HepG2 (cell line): ENCODE results near the gene PSMB10. TPM values are rescaled to one million over a fixed set of nuclear protein-coding genes. Genes with fewer than 3 reads are reported as not detected.

Experiments used
- ATRX ChIP-seq: sonication (generic); formaldehyde crosslinking; IDR thresholded peaks from 2 replicates; pipeline ENCODE4 v1.4.0; 2020; ENCODE audit warnings: missing genetic modification reagents, borderline replicate concordance
- EED ChIP-seq: sonication (generic); formaldehyde crosslinking; IDR thresholded peaks from 2 replicates; pipeline ENCODE4 v1.5.0; 2020; ENCODE audit warnings: mild to moderate bottlenecking, missing genetic modification reagents
- HMG20A ChIP-seq: IDR thresholded peaks from 2 replicates; pipeline ENCODE4 v1.6.1; 2016; ENCODE audit warnings: borderline replicate concordance
- HNRNPL ChIP-seq: fragments of 200-400 bp; formaldehyde crosslinking; IDR thresholded peaks from 2 replicates; pipeline ENCODE4 v1.6.1; 2017; ENCODE audit warnings: mild to moderate bottlenecking, low read depth, low read length
- IRX3 ChIP-seq: sonication (generic); formaldehyde crosslinking; IDR thresholded peaks from 2 replicates; pipeline ENCODE4 v1.8.1; 2023; ENCODE audit warnings: mild to moderate bottlenecking, low read depth, missing genetic modification reagents, borderline replicate concordance
- JDP2 ChIP-seq: sonication (generic); formaldehyde crosslinking; IDR thresholded peaks from 2 replicates; pipeline ENCODE4 v1.8.1; 2022; ENCODE audit warnings: missing genetic modification reagents, borderline replicate concordance
- KAT8 ChIP-seq: IDR thresholded peaks from 2 replicates; pipeline ENCODE4 v1.6.1; 2016; ENCODE audit warnings: missing genetic modification reagents, missing compliant biosample characterization
- MXD4 ChIP-seq: IDR thresholded peaks from 2 replicates; pipeline ENCODE4 v1.6.1; 2016; ENCODE audit warnings: mild to moderate bottlenecking, missing biosample characterization, missing genetic modification reagents
- NCOA1 ChIP-seq: sonication (generic); formaldehyde crosslinking; IDR thresholded peaks from 2 replicates; pipeline ENCODE4 v1.9.0; 2021; ENCODE audit warnings: missing genetic modification reagents
- RBM39 ChIP-seq: fragments of 200-400 bp; formaldehyde crosslinking; IDR thresholded peaks from one replicate; pipeline ENCODE4 v1.6.1; 2018; ENCODE audit warnings: antibody characterized with exemption, mild to moderate bottlenecking, low read depth, low read length; ENCODE audit not compliant: poor library complexity, severe bottlenecking
- RNF2 ChIP-seq: fragments of 450-650 bp; conservative IDR thresholded peaks from 2 replicates; pipeline ENCODE4 v1.6.1; 2016; ENCODE audit warnings: low read depth
- SALL1 ChIP-seq: sonication (generic); formaldehyde crosslinking; IDR thresholded peaks from 2 replicates; pipeline ENCODE4 v1.8.0; 2022; ENCODE audit warnings: mild to moderate bottlenecking, missing genetic modification reagents
- STAT5B ChIP-seq: sonication (generic); formaldehyde crosslinking; IDR thresholded peaks from 2 replicates; pipeline ENCODE4 v1.4.0; 2020; ENCODE audit warnings: missing genetic modification reagents
- ZNF253 ChIP-seq: sonication (generic); formaldehyde crosslinking; IDR thresholded peaks from 2 replicates; pipeline ENCODE4 v1.8.0; 2022; ENCODE audit warnings: mild to moderate bottlenecking, missing genetic modification reagents, borderline replicate concordance
- ZNF292 ChIP-seq: sonication (generic); formaldehyde crosslinking; IDR thresholded peaks from 2 replicates; pipeline ENCODE4 v1.8.1; 2022; ENCODE audit warnings: mild to moderate bottlenecking, low read depth, missing genetic modification reagents, borderline replicate concordance
- ZNF549 ChIP-seq: sonication (generic); formaldehyde crosslinking; IDR thresholded peaks from 2 replicates; pipeline ENCODE4 v1.5.0; 2020; ENCODE audit warnings: missing genetic modification reagents
- ZNF644 ChIP-seq: IDR thresholded peaks from 2 replicates; pipeline ENCODE4 v1.6.1; 2016; ENCODE audit warnings: low read depth
- ZNF766 ChIP-seq: sonication (generic); formaldehyde crosslinking; IDR thresholded peaks from 2 replicates; pipeline ENCODE4 v1.5.0; 2020; ENCODE audit warnings: missing genetic modification reagents, borderline replicate concordance
- ZSCAN25 ChIP-seq: sonication (generic); formaldehyde crosslinking; IDR thresholded peaks from 2 replicates; pipeline ENCODE4 v1.8.0; 2022; ENCODE audit warnings: mild to moderate bottlenecking, missing genetic modification reagents
- polyA plus RNA-seq, 8 experiments: library from polyadenylated mRNA; depleted of rRNA in 3 of 8; stranded (reverse) in 7 of 8; unstranded in 1 of 8; fragments of >200 nt; fragmentation: Illumina TruSeq in 4 of 8; extraction: Trizol in 4 of 8; gene quantifications; 2 replicates each; pipeline versions ENCODE4 v1.2.1 to v1.2.3, GENCODE V29; 2011 to 2016; ENCODE audit warnings: low read depth in 4 of 8, missing spikeins in 1 of 8, mixed read lengths in 1 of 8; ENCODE audit not compliant: insufficient read depth in 1 of 8
- total RNA-seq, 5 experiments: library from RNA; depleted of rRNA; stranded (reverse); fragments of >200 nt; fragmentation: Illumina TruSeq; extraction: Trizol; gene quantifications; 2 replicates each; pipeline ENCODE4 v1.2.3, GENCODE V29; 2016; ENCODE audit warnings: low read depth in 1 of 5
- TF ChIP-seq, protein P1 (sequence below): sonication (generic); formaldehyde crosslinking; IDR thresholded peaks from 2 replicates; pipeline ENCODE4 v1.8.0; 2022; ENCODE audit warnings: missing genetic modification reagents, mild to moderate bottlenecking, moderate library complexity, borderline replicate concordance
- TF ChIP-seq, protein P2 (sequence below): sonication (generic); formaldehyde crosslinking; IDR thresholded peaks from 2 replicates; pipeline ENCODE4 v1.4.0; 2020; ENCODE audit warnings: mild to moderate bottlenecking, missing genetic modification reagents
- TF ChIP-seq, protein P3 (sequence below): sonication (generic); formaldehyde crosslinking; IDR thresholded peaks from 2 replicates; pipeline ENCODE4 v1.5.0; 2020; ENCODE audit warnings: mild to moderate bottlenecking, missing genetic modification reagents
- TF ChIP-seq, protein P4 (sequence below): sonication (generic); formaldehyde crosslinking; IDR thresholded peaks from 2 replicates; pipeline ENCODE4 v1.4.0; 2020; ENCODE audit warnings: mild to moderate bottlenecking, missing genetic modification reagents

Gene PSMB10
- total and polyA plus RNA-seq, 2 of the 13 experiments (the other 11 are each of a cell fraction or from before 2014, with no cell fraction given), result 12.7 to 65.9 TPM

DNA sequence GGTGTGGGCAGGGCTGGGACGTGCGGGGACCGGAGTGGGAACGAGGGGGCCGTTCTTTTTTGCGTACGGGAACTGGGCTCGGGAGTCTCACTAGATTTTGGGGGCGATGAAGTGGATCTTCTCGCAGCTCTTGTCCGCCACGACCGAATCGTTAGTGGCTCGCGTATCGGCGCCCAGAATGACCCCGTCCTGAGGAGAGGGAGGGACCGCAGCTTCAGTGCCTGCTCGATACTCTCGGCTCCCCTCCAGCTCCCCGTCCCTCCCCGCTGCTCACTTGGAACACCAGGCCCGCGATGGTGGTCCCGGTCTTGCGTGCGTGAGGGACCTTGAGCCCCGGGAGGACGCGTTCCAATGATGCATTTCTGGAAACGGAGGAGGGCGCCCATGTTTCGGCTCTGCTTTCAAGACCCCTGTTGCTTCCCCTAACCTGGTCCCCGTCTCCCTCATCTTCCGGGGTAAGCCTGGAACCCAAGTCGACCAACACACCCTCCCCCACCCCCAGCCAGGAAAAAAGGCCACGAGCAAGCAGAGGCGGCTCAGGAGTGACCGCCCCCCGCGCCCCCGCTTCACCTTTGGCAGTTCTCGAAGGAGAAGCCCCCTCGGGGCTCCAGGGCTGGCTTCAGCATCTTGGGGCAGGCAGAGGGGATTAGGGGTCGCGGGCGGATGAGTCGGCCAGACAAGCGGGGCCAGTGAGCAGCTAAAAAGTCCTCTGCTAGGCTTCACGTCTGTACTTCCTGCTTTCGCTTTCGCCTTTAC is at the start of gene PSMB10 (continued):
- TF ChIP-seq, protein P1, sequence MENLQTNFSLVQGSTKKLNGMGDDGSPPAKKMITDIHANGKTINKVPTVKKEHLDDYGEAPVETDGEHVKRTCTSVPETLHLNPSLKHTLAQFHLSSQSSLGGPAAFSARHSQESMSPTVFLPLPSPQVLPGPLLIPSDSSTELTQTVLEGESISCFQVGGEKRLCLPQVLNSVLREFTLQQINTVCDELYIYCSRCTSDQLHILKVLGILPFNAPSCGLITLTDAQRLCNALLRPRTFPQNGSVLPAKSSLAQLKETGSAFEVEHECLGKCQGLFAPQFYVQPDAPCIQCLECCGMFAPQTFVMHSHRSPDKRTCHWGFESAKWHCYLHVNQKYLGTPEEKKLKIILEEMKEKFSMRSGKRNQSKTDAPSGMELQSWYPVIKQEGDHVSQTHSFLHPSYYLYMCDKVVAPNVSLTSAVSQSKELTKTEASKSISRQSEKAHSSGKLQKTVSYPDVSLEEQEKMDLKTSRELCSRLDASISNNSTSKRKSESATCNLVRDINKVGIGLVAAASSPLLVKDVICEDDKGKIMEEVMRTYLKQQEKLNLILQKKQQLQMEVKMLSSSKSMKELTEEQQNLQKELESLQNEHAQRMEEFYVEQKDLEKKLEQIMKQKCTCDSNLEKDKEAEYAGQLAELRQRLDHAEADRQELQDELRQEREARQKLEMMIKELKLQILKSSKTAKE (CRISPR knock-in tag), result peak; percentile 58
- TF ChIP-seq ATRX, result no peak
- no peak for TF ChIP-seq ZNF292 (CRISPR knock-in tag)
- TF ChIP-seq, protein P2, sequence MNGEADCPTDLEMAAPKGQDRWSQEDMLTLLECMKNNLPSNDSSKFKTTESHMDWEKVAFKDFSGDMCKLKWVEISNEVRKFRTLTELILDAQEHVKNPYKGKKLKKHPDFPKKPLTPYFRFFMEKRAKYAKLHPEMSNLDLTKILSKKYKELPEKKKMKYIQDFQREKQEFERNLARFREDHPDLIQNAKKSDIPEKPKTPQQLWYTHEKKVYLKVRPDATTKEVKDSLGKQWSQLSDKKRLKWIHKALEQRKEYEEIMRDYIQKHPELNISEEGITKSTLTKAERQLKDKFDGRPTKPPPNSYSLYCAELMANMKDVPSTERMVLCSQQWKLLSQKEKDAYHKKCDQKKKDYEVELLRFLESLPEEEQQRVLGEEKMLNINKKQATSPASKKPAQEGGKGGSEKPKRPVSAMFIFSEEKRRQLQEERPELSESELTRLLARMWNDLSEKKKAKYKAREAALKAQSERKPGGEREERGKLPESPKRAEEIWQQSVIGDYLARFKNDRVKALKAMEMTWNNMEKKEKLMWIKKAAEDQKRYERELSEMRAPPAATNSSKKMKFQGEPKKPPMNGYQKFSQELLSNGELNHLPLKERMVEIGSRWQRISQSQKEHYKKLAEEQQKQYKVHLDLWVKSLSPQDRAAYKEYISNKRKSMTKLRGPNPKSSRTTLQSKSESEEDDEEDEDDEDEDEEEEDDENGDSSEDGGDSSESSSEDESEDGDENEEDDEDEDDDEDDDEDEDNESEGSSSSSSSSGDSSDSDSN (CRISPR knock-in tag), result peak; percentile 73
- TF ChIP-seq EED (CRISPR knock-in tag), result no peak
- TF ChIP-seq RBM39, result peak; percentile 77
- no peak for TF ChIP-seq ZNF549 (CRISPR knock-in tag)
- TF ChIP-seq, protein P3, sequence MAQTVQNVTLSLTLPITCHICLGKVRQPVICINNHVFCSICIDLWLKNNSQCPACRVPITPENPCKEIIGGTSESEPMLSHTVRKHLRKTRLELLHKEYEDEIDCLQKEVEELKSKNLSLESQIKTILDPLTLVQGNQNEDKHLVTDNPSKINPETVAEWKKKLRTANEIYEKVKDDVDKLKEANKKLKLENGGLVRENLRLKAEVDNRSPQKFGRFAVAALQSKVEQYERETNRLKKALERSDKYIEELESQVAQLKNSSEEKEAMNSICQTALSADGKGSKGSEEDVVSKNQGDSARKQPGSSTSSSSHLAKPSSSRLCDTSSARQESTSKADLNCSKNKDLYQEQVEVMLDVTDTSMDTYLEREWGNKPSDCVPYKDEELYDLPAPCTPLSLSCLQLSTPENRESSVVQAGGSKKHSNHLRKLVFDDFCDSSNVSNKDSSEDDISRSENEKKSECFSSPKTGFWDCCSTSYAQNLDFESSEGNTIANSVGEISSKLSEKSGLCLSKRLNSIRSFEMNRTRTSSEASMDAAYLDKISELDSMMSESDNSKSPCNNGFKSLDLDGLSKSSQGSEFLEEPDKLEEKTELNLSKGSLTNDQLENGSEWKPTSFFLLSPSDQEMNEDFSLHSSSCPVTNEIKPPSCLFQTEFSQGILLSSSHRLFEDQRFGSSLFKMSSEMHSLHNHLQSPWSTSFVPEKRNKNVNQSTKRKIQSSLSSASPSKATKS (CRISPR knock-in tag), result peak; percentile 85
- TF ChIP-seq, protein P4, sequence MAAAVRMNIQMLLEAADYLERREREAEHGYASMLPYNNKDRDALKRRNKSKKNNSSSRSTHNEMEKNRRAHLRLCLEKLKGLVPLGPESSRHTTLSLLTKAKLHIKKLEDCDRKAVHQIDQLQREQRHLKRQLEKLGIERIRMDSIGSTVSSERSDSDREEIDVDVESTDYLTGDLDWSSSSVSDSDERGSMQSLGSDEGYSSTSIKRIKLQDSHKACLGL (CRISPR knock-in tag), result no peak
- no peak; the same call in 1 of the 2 replicates for TF ChIP-seq JDP2 (CRISPR knock-in tag)
- no peak; the same call in 1 of the 2 replicates for TF ChIP-seq SALL1
- TF ChIP-seq ZNF766 (CRISPR knock-in tag), result no peak
- no peak for TF ChIP-seq KAT8 (CRISPR knock-in tag)
- TF ChIP-seq IRX3, result 0 out of 2 replicates have a peak, but pooled peaks have one; percentile 10
- TF ChIP-seq NCOA1 (CRISPR knock-in tag), result peak; percentile 32; the same call in 1 of the 2 replicates
- no peak for TF ChIP-seq STAT5B (CRISPR knock-in tag)
- TF ChIP-seq ZNF644, result no peak
- TF ChIP-seq HMG20A (CRISPR knock-in tag), result no peak
- no peak for TF ChIP-seq HNRNPL
- TF ChIP-seq MXD4 (CRISPR knock-in tag), result no peak
- no peak; the same call in 1 of the 2 replicates for TF ChIP-seq ZSCAN25 (CRISPR knock-in tag)
- TF ChIP-seq ZNF253 (CRISPR knock-in tag), result peak; percentile 43; the same call in 1 of the 2 replicates
- no peak for TF ChIP-seq RNF2
